Embryonic facial prominence (tissue), 1 donor: ENCODE data around the gene GPC4.

Experiments
- DNase-seq: peaks from one replicate; pipeline ENCODE4 v3.0.0-alpha.2; 2016; ENCODE audit errors: extremely low spot score

GPC4 gene

GRCh38 chrX:133410550-133410949, 4.7 kb downstream of the GPC4 start:
- no peak for DNase-seq

- DNase-seq: no peak
Observed at GRCh38 chrX:133405498-133406185, 9.6 kb downstream of the GPC4 start.

- DNase-seq: no peak
Observed at GRCh38 chrX:133403984-133404383, 11.3 kb downstream of the GPC4 start.

- DNase-seq: no peak
Observed at GRCh38 chrX:133402830-133403625, 12.3 kb downstream of the GPC4 start.

GRCh38 chrX:133402042-133402453, 13.2 kb downstream of the GPC4 start:
- DNase-seq: no peak

GRCh38 chrX:133401536-133401935, 13.8 kb downstream of the GPC4 start:
- DNase-seq: no peak

- no peak for DNase-seq
Observed at GRCh38 chrX:133399411-133399810, 15.9 kb downstream of the GPC4 start.

GRCh38 chrX:133394765-133395164, 20.5 kb downstream of the GPC4 start:
- DNase-seq: no peak

- DNase-seq: no peak
Observed at GRCh38 chrX:133392671-133393070, 22.6 kb downstream of the GPC4 start.

GRCh38 chrX:133391111-133391510, 24.2 kb downstream of the GPC4 start:
- no peak for DNase-seq

- no peak for DNase-seq
Observed at GRCh38 chrX:133390676-133391075, 24.6 kb downstream of the GPC4 start.

- no peak for DNase-seq
Observed at GRCh38 chrX:133389975-133390374, 25.3 kb downstream of the GPC4 start.

- DNase-seq: no peak
Observed at GRCh38 chrX:133384454-133384853, 30.8 kb downstream of the GPC4 start.

GRCh38 chrX:133380711-133381619, 34.3 kb downstream of the GPC4 start:
- peak; percentile 63 for DNase-seq

- no peak for DNase-seq
Observed at GRCh38 chrX:133376422-133376821, 38.9 kb downstream of the GPC4 start.

- no peak for DNase-seq
Observed at GRCh38 chrX:133375615-133376340, 39.5 kb downstream of the GPC4 start.

- no peak for DNase-seq
Observed at GRCh38 chrX:133374874-133375387, 40.4 kb downstream of the GPC4 start.

GRCh38 chrX:133373386-133374079, 41.8 kb downstream of the GPC4 start:
- no peak for DNase-seq

- no peak for DNase-seq
Observed at GRCh38 chrX:133370696-133371275, 44.5 kb downstream of the GPC4 start.

GRCh38 chrX:133369065-133369464, 46.2 kb downstream of the GPC4 start:
- DNase-seq: no peak
